CD4-positive, alpha-beta T cell treated with Interleukin-1 beta for 1 hour (primary cell): ENCODE data around the gene KIAA1217.

Source experiments
- DNase-seq, 2 donors: peaks; one replicate each; pipeline ENCODE4 v3.0.0-alpha.2; 2020 to 2022

The KIAA1217 gene

GRCh38 chr10:24515481-24515880 is 306.5 kb downstream of the KIAA1217 start:
- DNase-seq = no peak

GRCh38 chr10:24518411-24518810 is 309.5 kb downstream of the KIAA1217 start:
- no peak for DNase-seq

GRCh38 chr10:24518981-24519597 is 310.2 kb downstream of the KIAA1217 start:
- DNase-seq = peak in 1 of 2 donors; percentile 18

GRCh38 chr10:24519950-24520349 is 311.0 kb downstream of the KIAA1217 start:
- DNase-seq = peak; percentile 27 to 48

GRCh38 chr10:24524314-24524713 is 315.4 kb downstream of the KIAA1217 start:
- no peak for DNase-seq

GRCh38 chr10:24526085-24526649 is 317.2 kb downstream of the KIAA1217 start:
- DNase-seq = no peak

- DNase-seq = no peak
These were observed 320.0 kb downstream of the KIAA1217 start for GRCh38 chr10:24528946-24529345.

- no peak for DNase-seq
These were observed 322.5 kb downstream of the KIAA1217 start for GRCh38 chr10:24531439-24531838.

GRCh38 chr10:24533981-24534380 is 325.0 kb downstream of the KIAA1217 start:
- DNase-seq = no peak

GRCh38 chr10:24536636-24537035 is 327.7 kb downstream of the KIAA1217 start:
- DNase-seq = no peak

- no peak for DNase-seq
These were observed 332.4 kb downstream of the KIAA1217 start for GRCh38 chr10:24541239-24541753.

- DNase-seq = no peak
These were observed 333.7 kb downstream of the KIAA1217 start for GRCh38 chr10:24542314-24543270.

- DNase-seq = no peak
These were observed 335.8 kb downstream of the KIAA1217 start for GRCh38 chr10:24544776-24545175.

GRCh38 chr10:24545585-24545984 is 336.6 kb downstream of the KIAA1217 start:
- no peak for DNase-seq

GRCh38 chr10:24550680-24551079 is 341.7 kb downstream of the KIAA1217 start:
- DNase-seq = no peak

- DNase-seq = no peak
These were observed 342.2 kb downstream of the KIAA1217 start for GRCh38 chr10:24551161-24551560.

- DNase-seq = no peak
These were observed 343.5 kb downstream of the KIAA1217 start for GRCh38 chr10:24552346-24553016.

- no peak for DNase-seq
These were observed 344.2 kb downstream of the KIAA1217 start for GRCh38 chr10:24553051-24553612.

- DNase-seq = no peak
These were observed 345.1 kb downstream of the KIAA1217 start for GRCh38 chr10:24554036-24554435.

GRCh38 chr10:24556126-24556749 is 347.3 kb downstream of the KIAA1217 start:
- DNase-seq = no peak

GRCh38 chr10:24556750-24557742 is 348.1 kb downstream of the KIAA1217 start:
- DNase-seq = peak; percentile 5 to 25
